Tibial nerve (tissue), 4 donors: Measurements from ENCODE around the gene PLK5. TPM values are rescaled to one million over a fixed set of nuclear protein-coding genes. Genes with fewer than 3 reads are reported as not detected.
"Not testable (repeated sequence)": the region's sequence is repeated elsewhere in the genome, so short reads cannot be mapped to it uniquely, and the experiment has no call there.

ENCODE experiments used
- DNase-seq, 2 donors: peaks; one replicate each; pipeline ENCODE4 v3.0.0-alpha.2; 2019; ENCODE audit warnings: low spot score in 2 of 2
- H3K27ac ChIP-seq, 4 donors: fragments of 200-600 bp; sonication (generic) in 3 of 4; one replicate each; pipeline ENCODE4 v1.5.1; 2017 to 2019; ENCODE audit warnings: mild to moderate bottlenecking in 1 of 4
- H3K27me3 ChIP-seq, 2 donors: fragments of 200-600 bp; sonication (generic) in 1 of 2; one replicate each; pipeline versions ENCODE4 v1.5.1 to v1.6.0; 2017 to 2019
- H3K36me3 ChIP-seq, 3 donors: fragments of 200-600 bp; sonication (generic); one replicate each; pipeline ENCODE4 v1.5.1; 2018 to 2019
- H3K4me1 ChIP-seq, 4 donors: fragments of 200-600 bp; sonication (generic) in 3 of 4; one replicate each; pipeline ENCODE4 v1.5.1; 2017 to 2019
- H3K4me3 ChIP-seq, 4 donors: fragments of 200-600 bp; sonication (generic) in 3 of 4; one replicate each; pipeline ENCODE4 v1.5.1; 2017 to 2019; ENCODE audit warnings: mild to moderate bottlenecking in 1 of 4, moderate library complexity in 1 of 4
- H3K9me3 ChIP-seq, 4 donors: fragments of 200-600 bp; sonication (generic) in 3 of 4; one replicate each; pipeline ENCODE4 v1.5.1; 2017 to 2019
- CTCF ChIP-seq, 5 experiments: fragments of 200-600 bp in 3 of 5; fragments of 450-650 bp in 2 of 5; sonication (generic) in 3 of 5; IDR thresholded peaks; one replicate each; pipeline ENCODE4 v1.5.1; 2016 to 2019; ENCODE audit warnings: antibody characterized with exemption in 5 of 5, mild to moderate bottlenecking in 3 of 5, moderate library complexity in 2 of 5
- EP300 ChIP-seq, 2 donors: sonication (generic); formaldehyde crosslinking; IDR thresholded peaks; one replicate each; pipeline ENCODE4 v1.6.1; 2017; ENCODE audit warnings: antibody characterized with exemption in 2 of 2, mild to moderate bottlenecking in 1 of 2
- POLR2A ChIP-seq, 2 donors: fragments of 450-650 bp; IDR thresholded peaks; one replicate each; pipeline ENCODE4 v1.6.1; 2017; ENCODE audit warnings: antibody characterized with exemption in 2 of 2, mild to moderate bottlenecking in 2 of 2, moderate library complexity in 2 of 2
- WGBS, 2 donors: methylation state at CpG; one replicate each; pipeline ENCODE4 v1.1.5; 2018; 5-methylcytosine and 5-hydroxymethylcytosine counted together
- total RNA-seq, 4 donors: library from RNA; depleted of rRNA; stranded (reverse); fragments of >200 nt; gene quantifications; one replicate each; pipeline ENCODE4 v1.1.0, GENCODE V29; 2016

PLK5 gene
- total RNA-seq, 4 donors from 2014 or later: 0.21 to 6.3 (median 1.1) TPM

GRCh38 chr19:1528596-1529429, 4.9 kb downstream of the PLK5 start:
- Histone ChIP-seq H3K27me3 (peaks cover 0 to 58% of the 10 kb centered on the region in 2 donors), H3K27ac (no peak overlapping the region), H3K4me1 (peaks cover 0 to 8% (median 0%) of the 10 kb centered on the region in 4 donors), H3K4me3 (no peak overlapping the region), H3K36me3 (no peaks in the 10 kb centered on the region), H3K9me3 (no peaks in the 10 kb centered on the region)
- DNase-seq: no peak
- WGBS, 2 donors: 73 to 80% methylated on average over 17 to 20 of the region's 23 CpGs
- TF ChIP-seq EP300 (IDR thresholded peaks at IDR 0.05) (no peak), CTCF (IDR thresholded peaks at IDR 0.05) (no peak), POLR2A (IDR thresholded peaks at IDR 0.05) (no peak)

- H3K9me3 ChIP-seq: no peaks in the 10 kb centered on the region
- WGBS, 2 donors: 76% methylated on average over 9 to 15 of the region's 16 CpGs
- no peak for DNase-seq
- H3K4me1 ChIP-seq: peaks cover 0 to 2% (median 0%) of the 10 kb centered on the region in 4 donors
- H3K4me3 ChIP-seq: no peak overlapping the region
- peaks cover 0 to 56% of the 10 kb centered on the region in 2 donors for H3K27me3 ChIP-seq
- H3K36me3 ChIP-seq: no peaks in the 10 kb centered on the region
- H3K27ac ChIP-seq: no peak overlapping the region
- TF ChIP-seq CTCF (IDR thresholded peaks at IDR 0.05) (no peak), EP300 (IDR thresholded peaks at IDR 0.05) (no peak), POLR2A (IDR thresholded peaks at IDR 0.05) (no peak)
Measured at GRCh38 chr19:1529430-1529816, 5.5 kb downstream of the PLK5 start.

- 94 to 95% methylated on average over 11 of the region's 11 CpGs for WGBS, 2 donors
- peaks cover 0 to 42% of the 10 kb centered on the region in 2 donors for H3K27me3 ChIP-seq
- not testable (repeated sequence) for H3K9me3 ChIP-seq, DNase-seq, H3K4me3 ChIP-seq, H3K4me1 ChIP-seq, H3K27ac ChIP-seq, H3K36me3 ChIP-seq
Measured at GRCh38 chr19:1530856-1531255, 7.0 kb downstream of the PLK5 start.

GRCh38 chr19:1531587-1531986, 7.7 kb downstream of the PLK5 start:
- 72 to 81% methylated on average over 11 of the region's 11 CpGs for WGBS, 2 donors
- TF ChIP-seq CTCF (IDR thresholded peaks at IDR 0.05): no peak
- no peak for TF ChIP-seq POLR2A (IDR thresholded peaks at IDR 0.05)
- no peak for TF ChIP-seq EP300 (IDR thresholded peaks at IDR 0.05)
- H3K4me1 ChIP-seq: no peaks in the 10 kb centered on the region
- H3K27me3 ChIP-seq: peaks cover 0 to 34% of the 10 kb centered on the region in 2 donors
- no peak overlapping the region for H3K27ac ChIP-seq
- H3K36me3 ChIP-seq: no peaks in the 10 kb centered on the region
- DNase-seq: no peak
- H3K4me3 ChIP-seq: no peak overlapping the region
- H3K9me3 ChIP-seq: no peaks in the 10 kb centered on the region

GRCh38 chr19:1532003-1532402, 8.1 kb downstream of the PLK5 start:
- no peak overlapping the region for H3K4me3 ChIP-seq
- H3K27me3 ChIP-seq: peaks cover 0 to 30% of the 10 kb centered on the region in 2 donors
- 90 to 93% methylated on average over 9 of the region's 9 CpGs for WGBS, 2 donors
- no peaks in the 10 kb centered on the region for H3K36me3 ChIP-seq
- DNase-seq: no peak
- H3K9me3 ChIP-seq: no peaks in the 10 kb centered on the region
- H3K4me1 ChIP-seq: no peaks in the 10 kb centered on the region
- TF ChIP-seq CTCF (IDR thresholded peaks at IDR 0.05): no peak
- TF ChIP-seq EP300 (IDR thresholded peaks at IDR 0.05): no peak
- TF ChIP-seq POLR2A (IDR thresholded peaks at IDR 0.05): no peak
- no peak overlapping the region for H3K27ac ChIP-seq
